H9 (cell line): ENCODE results near the gene PON2. TPM values are rescaled to one million over a fixed set of nuclear protein-coding genes. Genes with fewer than 3 reads are reported as not detected.

Experiments used
- DNase-seq: peaks from one replicate; pipeline ENCODE4 v3.0.0-alpha.2; 2017
- H2AFZ ChIP-seq: one replicate; pipeline ENCODE4 v1.6.1; 2013; ENCODE audit warnings: mild to moderate bottlenecking, low read length, control low read depth, moderate library complexity
- H2AK5ac ChIP-seq: 2 replicates; pipeline ENCODE4 v1.6.1; 2013; ENCODE audit warnings: low read length, control low read depth, mixed read lengths; ENCODE audit not compliant: insufficient read length
- H2BK120ac ChIP-seq: one replicate; pipeline ENCODE4 v1.6.1; 2013; ENCODE audit warnings: low read depth, mild to moderate bottlenecking, low read length, control low read depth, inconsistent platforms; ENCODE audit not compliant: poor library complexity, severe bottlenecking
- H2BK12ac ChIP-seq: 2 replicates; pipeline ENCODE4 v1.6.1; 2013; ENCODE audit warnings: low read length, control low read depth, mixed read lengths, low read depth; ENCODE audit not compliant: insufficient read length
- H2BK15ac ChIP-seq: 2 replicates; pipeline ENCODE4 v1.6.1; 2013; ENCODE audit warnings: low read depth, low read length, control low read depth
- H2BK20ac ChIP-seq: one replicate; pipeline ENCODE4 v1.6.1; 2013; ENCODE audit warnings: low read depth, mild to moderate bottlenecking, low read length, control low read depth, inconsistent platforms; ENCODE audit not compliant: poor library complexity, severe bottlenecking
- H2BK5ac ChIP-seq: 2 replicates; pipeline ENCODE4 v1.6.1; 2013; ENCODE audit warnings: low read length, control low read depth, mixed read lengths; ENCODE audit not compliant: insufficient read length
- H3K14ac ChIP-seq: 2 replicates; pipeline ENCODE4 v1.6.1; 2013; ENCODE audit warnings: low read length, control low read depth; ENCODE audit not compliant: insufficient read depth
- H3K18ac ChIP-seq: 2 replicates; pipeline ENCODE4 v1.6.1; 2013; ENCODE audit warnings: low read depth, mild to moderate bottlenecking, mixed read lengths, low read length, control low read depth; ENCODE audit not compliant: insufficient read length
- H3K23ac ChIP-seq: 2 replicates; pipeline ENCODE4 v1.6.1; 2013; ENCODE audit warnings: low read length, control low read depth, mixed read lengths, low read depth; ENCODE audit not compliant: insufficient read length
- H3K23me2 ChIP-seq: 2 replicates; pipeline ENCODE4 v1.6.1; 2013; ENCODE audit warnings: low read depth, mild to moderate bottlenecking, mixed read lengths, low read length, control low read depth; ENCODE audit not compliant: insufficient read length, poor library complexity, severe bottlenecking
- H3K27ac ChIP-seq: 2 replicates; pipeline ENCODE4 v1.5.1; 2013; ENCODE audit warnings: low read length, control low read depth, mixed read lengths, low read depth; ENCODE audit not compliant: insufficient read length
- H3K27me3 ChIP-seq: 2 replicates; pipeline ENCODE4 v1.6.1; 2013; ENCODE audit warnings: low read length, control low read depth, inconsistent platforms; ENCODE audit not compliant: insufficient read depth
- H3K4ac ChIP-seq: 2 replicates; pipeline ENCODE4 v1.6.1; 2013; ENCODE audit warnings: low read depth, mild to moderate bottlenecking, control low read depth, inconsistent platforms, low read length, moderate library complexity
- H3K4me1 ChIP-seq: 2 replicates; pipeline ENCODE4 v1.6.1; 2013; ENCODE audit warnings: low read length, control low read depth, inconsistent platforms; ENCODE audit not compliant: insufficient read depth
- H3K4me2 ChIP-seq: 2 replicates; pipeline ENCODE4 v1.6.1; 2013; ENCODE audit warnings: low read length, control low read depth, mixed read lengths; ENCODE audit not compliant: insufficient read length, insufficient read depth
- H3K56ac ChIP-seq: 2 replicates; pipeline ENCODE4 v1.6.1; 2013; ENCODE audit warnings: low read depth, mild to moderate bottlenecking, mixed read lengths, low read length, control low read depth; ENCODE audit not compliant: insufficient read length
- H3K79me1 ChIP-seq: 2 replicates; pipeline ENCODE4 v1.6.1; 2013; ENCODE audit warnings: low read depth, mild to moderate bottlenecking, moderate library complexity, low read length, control low read depth, inconsistent platforms; ENCODE audit not compliant: insufficient read depth, poor library complexity, severe bottlenecking
- H3K79me2 ChIP-seq: 2 replicates; pipeline ENCODE4 v1.6.1; 2013; ENCODE audit warnings: low read length, control low read depth, inconsistent platforms; ENCODE audit not compliant: insufficient read depth
- H3K9ac ChIP-seq: 2 replicates; pipeline ENCODE4 v1.6.1; 2013; ENCODE audit warnings: low read length, control low read depth, mixed read lengths; ENCODE audit not compliant: insufficient read length; ENCODE audit errors: extremely low read depth
- H3K9me3 ChIP-seq: one replicate; pipeline ENCODE4 v1.6.1; 2013; ENCODE audit warnings: low read depth, low read length, inconsistent platforms; ENCODE audit not compliant: control insufficient read depth
- H3T11ph ChIP-seq: one replicate; pipeline ENCODE4 v1.6.1; 2013; ENCODE audit warnings: mild to moderate bottlenecking, low read length, control low read depth, inconsistent platforms
- H4K20me1 ChIP-seq: one replicate; pipeline ENCODE4 v1.6.1; 2013; ENCODE audit not compliant: control insufficient read depth, insufficient read length, insufficient read depth
- H4K5ac ChIP-seq: 2 replicates; pipeline ENCODE4 v1.6.1; 2013; ENCODE audit warnings: low read depth, mild to moderate bottlenecking, mixed read lengths, low read length, control low read depth; ENCODE audit not compliant: insufficient read length
- H4K8ac ChIP-seq: replicated peaks from 2 replicates; pipeline ENCODE4 v1.6.1; 2013; ENCODE audit warnings: low read length, control low read depth, mixed read lengths, low read depth; ENCODE audit not compliant: insufficient read length
- H4K91ac ChIP-seq: 2 replicates; pipeline ENCODE4 v1.6.1; 2013; ENCODE audit warnings: low read depth, mild to moderate bottlenecking, moderate library complexity, mixed read lengths, low read length, control low read depth; ENCODE audit not compliant: insufficient read length
- H3K27ac Mint-ChIP-seq, 3 experiments: 2 replicates in 2 of 3; 3 replicates in 1 of 3; pipeline ENCODE4 v1.8.0; 2020 to 2021; ENCODE audit warnings: mixed read lengths in 3 of 3, mild to moderate bottlenecking in 1 of 3, moderate library complexity in 1 of 3
- H3K27me3 Mint-ChIP-seq: 2 replicates; pipeline ENCODE4 v1.8.0; 2021; ENCODE audit warnings: low read depth, mild to moderate bottlenecking, moderate library complexity, mixed read lengths
- H3K36me3 Mint-ChIP-seq, 3 experiments: 2 replicates in 2 of 3; 3 replicates in 1 of 3; pipeline ENCODE4 v1.8.0; 2020 to 2021; ENCODE audit warnings: low read depth in 3 of 3, mixed read lengths in 3 of 3; ENCODE audit not compliant: insufficient read depth in 1 of 3
- H3K4me1 Mint-ChIP-seq, 2 experiments: 2 replicates each; pipeline ENCODE4 v1.8.0; 2020; ENCODE audit warnings: mixed read lengths in 2 of 2
- H3K4me3 Mint-ChIP-seq, 2 experiments: 2 replicates in 1 of 2; 3 replicates in 1 of 2; pipeline ENCODE4 v1.8.0; 2020 to 2021; ENCODE audit warnings: mild to moderate bottlenecking in 2 of 2, mixed read lengths in 2 of 2, moderate library complexity in 1 of 2
- H3K9me3 Mint-ChIP-seq, 2 experiments: 2 replicates in 1 of 2; 3 replicates in 1 of 2; pipeline ENCODE4 v1.8.0; 2020; ENCODE audit warnings: mild to moderate bottlenecking in 2 of 2, mixed read lengths in 2 of 2, moderate library complexity in 1 of 2
- CTCF ChIP-seq: fragments of 200-600 bp; sonication (generic); conservative IDR thresholded peaks from 3 replicates; pipeline ENCODE4 v1.8.0; 2021; ENCODE audit warnings: antibody characterized with exemption, mild to moderate bottlenecking
- WGBS: extraction: QIAGEN DNeasy Blood & Tissue Kit; methylation state at CpG from one replicate; pipeline ENCODE4 v1.1.7; 2013; ENCODE audit warnings: missing lambda C conversion rate, low lambda C conversion rate, mixed read lengths; ENCODE audit not compliant: insufficient read length; ENCODE audit errors: extremely low coverage; 5-methylcytosine and 5-hydroxymethylcytosine counted together
- total RNA-seq: library from RNA; stranded (reverse); gene quantifications from 2 replicates; pipeline ENCODE4 v1.2.1, GENCODE V29; 2021

PON2 gene
- total RNA-seq, 1 experiment from 2014 or later, result 26.7 TPM

DNA sequence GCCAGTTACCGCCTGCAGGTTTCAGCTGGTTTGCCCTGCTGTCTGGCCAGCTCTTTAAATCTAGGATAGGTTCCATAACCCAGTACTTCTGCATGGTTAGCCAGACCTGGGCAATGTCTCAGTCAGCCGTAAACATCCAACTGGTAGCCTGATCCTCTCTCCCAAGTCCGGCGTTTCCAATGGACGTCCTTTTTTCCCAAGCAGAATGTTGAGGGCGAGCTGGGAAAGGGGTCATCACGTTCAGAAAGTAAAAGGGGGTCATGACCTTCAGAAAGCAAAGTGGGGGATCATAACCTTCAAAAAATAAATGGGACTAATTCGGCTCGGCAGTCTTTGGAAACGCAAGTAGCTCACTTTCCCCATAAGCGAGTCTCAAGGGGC is 39.1 kb downstream of the PON2 start:
- H3K4me2 ChIP-seq, result no peak overlapping the region
- no peak overlapping the region for H2AFZ ChIP-seq

More for the DNA sequence above, 39.1 kb downstream of the PON2 start:
- no peak overlapping the region for H2BK12ac ChIP-seq
- Mint-ChIP-seq H3K27ac (no peak overlapping the region), H3K27me3 (no peaks in the 10 kb centered on the region), H3K4me3 (no peak overlapping the region), H3K9me3 (no peaks in the 10 kb centered on the region), H3K4me1 (peaks cover 2 to 4% of the 10 kb centered on the region in 2 experiments; a peak in 1 of 4 replicates), H3K36me3 (no peaks in the 10 kb centered on the region)
- no peaks in the 10 kb centered on the region for H3K79me1 ChIP-seq
- no peaks in the 10 kb centered on the region for H3K27me3 ChIP-seq
- H3T11ph ChIP-seq, result no peak overlapping the region
- no peak overlapping the region for H3K27ac ChIP-seq
- H2BK120ac ChIP-seq, result no peak overlapping the region
- no peak overlapping the region for H2BK5ac ChIP-seq
- H3K4me1 ChIP-seq, result no peaks in the 10 kb centered on the region
- no CpG with 5 or more reads among the region's 11 CpGs for WGBS
- no peaks in the 10 kb centered on the region for H4K20me1 ChIP-seq
- H2AK5ac ChIP-seq, result no peak overlapping the region
- H4K8ac ChIP-seq, result no peak overlapping the region
- H3K14ac ChIP-seq, result no peak overlapping the region
- H3K23ac ChIP-seq, result no peak overlapping the region
- H3K56ac ChIP-seq, result no peak overlapping the region
- no peak overlapping the region for H3K9ac ChIP-seq
- no peaks in the 10 kb centered on the region for H3K23me2 ChIP-seq
- no peaks in the 10 kb centered on the region for H3K9me3 ChIP-seq
- H2BK15ac ChIP-seq, result no peak overlapping the region
- no peak overlapping the region for H4K91ac ChIP-seq
- TF ChIP-seq CTCF, result no peak
- no peak for DNase-seq
- H3K79me2 ChIP-seq, result no peaks in the 10 kb centered on the region
- H4K5ac ChIP-seq, result no peak overlapping the region
- no peak overlapping the region for H3K4ac ChIP-seq
- no peak overlapping the region for H3K18ac ChIP-seq
- H2BK20ac ChIP-seq, result no peak overlapping the region
